CD1c-positive myeloid dendritic cell (primary cell): Measurements from ENCODE around the gene MEX3C.

ENCODE experiments used
- DNase-seq: peaks from one replicate; pipeline ENCODE4 v3.0.0-alpha.2; 2016; ENCODE audit errors: extremely low spot score

MEX3C gene

DNA sequence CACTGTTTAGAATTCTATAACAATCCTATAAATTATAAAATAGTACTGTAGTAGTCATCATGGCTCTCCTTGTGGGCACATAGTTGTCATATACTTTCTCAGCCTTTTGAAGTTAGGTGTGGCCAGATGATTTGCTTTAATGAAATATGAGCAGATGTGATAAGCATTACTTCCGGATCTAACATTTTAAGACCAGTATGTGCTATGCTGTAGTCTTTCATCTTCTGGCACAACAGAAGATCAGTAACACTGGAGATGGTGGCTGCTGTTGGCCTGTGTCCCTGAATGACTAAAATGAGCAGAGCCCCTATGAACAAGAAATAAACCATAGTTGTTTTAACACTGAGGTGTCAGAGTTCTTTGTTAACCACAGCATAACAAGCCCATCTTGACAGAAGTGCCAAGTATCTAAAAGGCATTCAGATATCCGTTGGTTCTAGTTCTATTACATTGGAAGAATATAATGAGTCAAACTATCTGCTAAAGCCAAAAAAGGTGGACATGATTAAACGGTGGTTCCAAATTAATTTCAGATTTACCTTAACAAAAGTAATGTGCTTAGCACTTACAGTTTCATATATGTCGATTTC, 6.3 kb downstream of the MEX3C start:
- no peak for DNase-seq

- no peak for DNase-seq
Observed at GRCh38 chr18:51190000-51190399, 7.5 kb downstream of the MEX3C start.

DNA sequence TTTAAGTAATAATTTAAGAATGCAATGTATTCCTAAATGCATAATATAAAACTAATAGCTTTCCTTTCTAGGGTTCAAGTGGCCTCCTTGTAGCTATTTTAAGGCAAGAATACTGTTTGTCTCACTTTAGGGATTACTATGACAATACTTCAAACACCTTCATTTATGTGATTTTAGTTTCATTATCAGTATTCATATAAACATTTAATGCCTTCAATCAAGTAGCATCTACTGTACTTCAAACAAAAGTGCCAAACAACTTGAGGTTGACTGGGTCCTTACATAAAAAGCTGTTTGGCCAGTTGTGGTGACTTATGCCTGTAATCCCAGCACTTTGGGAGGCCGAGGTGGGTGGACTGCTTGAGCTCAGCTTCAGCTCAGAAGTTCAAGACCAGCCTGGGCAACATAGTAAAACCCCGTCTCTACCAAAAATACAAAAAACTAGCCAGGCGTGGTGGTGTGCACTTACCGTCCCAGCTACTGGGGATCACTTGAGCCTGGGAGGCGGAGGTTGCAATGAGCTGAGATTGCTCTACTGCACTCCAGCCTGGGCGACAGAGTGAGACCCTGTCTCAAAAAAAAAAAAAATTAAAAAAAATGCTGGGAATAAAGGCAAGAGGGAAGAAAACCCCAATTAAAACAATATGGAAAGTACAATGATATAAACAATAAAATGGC, 9.3 kb downstream of the MEX3C start:
- DNase-seq, result no peak

GRCh38 chr18:51185075-51185474, 12.4 kb downstream of the MEX3C start:
- DNase-seq, result no peak

DNA sequence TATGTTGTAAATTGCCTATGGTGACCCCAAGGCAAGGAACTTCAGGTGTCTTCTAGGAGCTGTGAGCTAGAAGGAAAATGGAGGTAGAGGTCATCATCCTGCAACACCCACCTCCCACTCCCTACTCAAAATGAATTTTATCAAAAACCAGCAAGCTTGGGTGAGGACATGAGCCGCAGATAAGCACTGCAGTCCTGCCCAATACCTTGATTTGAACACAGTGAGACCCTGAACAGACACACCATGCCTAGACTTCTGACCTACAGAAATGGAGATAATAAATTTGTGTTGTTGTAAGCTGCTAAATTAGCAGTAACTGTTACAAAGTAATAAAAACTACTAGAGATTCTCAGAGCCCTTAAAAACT, 13.4 kb downstream of the MEX3C start:
- DNase-seq, result no peak

DNA sequence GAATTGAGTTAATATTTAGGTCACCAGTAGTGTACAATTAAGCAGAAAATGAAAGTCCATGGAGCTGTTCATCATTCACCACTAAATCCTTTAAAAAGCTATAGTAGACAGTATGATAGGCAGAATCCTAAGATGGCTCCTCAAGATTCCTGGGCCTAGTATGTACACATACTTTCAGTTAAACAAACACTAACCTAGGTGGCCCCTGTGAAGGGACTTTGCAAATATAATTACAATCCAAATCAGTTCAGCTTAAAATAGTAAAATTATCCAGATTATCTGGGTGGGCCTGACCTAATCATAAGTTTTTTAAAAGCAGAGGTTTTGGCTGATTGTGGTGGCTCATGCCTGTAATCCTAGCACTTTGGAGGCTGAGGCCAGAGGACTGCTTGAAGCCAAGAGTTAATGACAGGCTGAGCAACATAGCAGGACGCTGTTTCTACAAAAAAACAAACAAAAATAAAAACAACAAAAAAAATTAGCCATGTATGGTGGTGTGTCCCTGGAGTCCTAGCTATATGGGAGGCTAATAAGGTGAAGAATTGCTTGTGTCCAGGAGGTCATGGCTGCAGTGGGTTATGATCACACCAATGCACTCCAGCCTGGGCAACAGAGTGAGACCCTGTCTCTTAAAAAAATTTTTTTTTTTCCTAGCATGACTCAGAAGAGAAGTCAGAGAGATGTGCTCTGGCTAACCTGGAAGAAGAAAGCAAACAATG, 13.9 kb downstream of the MEX3C start:
- DNase-seq, result no peak

DNA sequence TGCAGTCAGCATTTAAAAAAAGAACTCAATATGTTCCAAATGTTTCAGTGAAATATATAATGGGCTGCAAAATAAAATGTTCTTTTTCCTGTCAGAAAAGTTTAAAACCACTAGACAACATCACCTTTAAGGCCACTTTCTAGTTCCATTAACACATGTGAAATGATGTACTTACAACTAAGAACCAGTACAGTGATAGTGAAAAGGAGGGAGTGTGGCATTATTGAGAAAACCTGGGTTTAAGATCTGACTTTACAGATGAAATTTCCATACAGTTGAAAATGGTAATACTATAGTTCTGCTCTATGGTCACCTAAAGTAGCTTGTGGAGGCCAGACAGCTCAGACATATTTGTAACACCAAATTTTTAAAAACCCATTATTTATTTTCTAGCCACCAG, 14.7 kb downstream of the MEX3C start:
- no peak for DNase-seq

DNA sequence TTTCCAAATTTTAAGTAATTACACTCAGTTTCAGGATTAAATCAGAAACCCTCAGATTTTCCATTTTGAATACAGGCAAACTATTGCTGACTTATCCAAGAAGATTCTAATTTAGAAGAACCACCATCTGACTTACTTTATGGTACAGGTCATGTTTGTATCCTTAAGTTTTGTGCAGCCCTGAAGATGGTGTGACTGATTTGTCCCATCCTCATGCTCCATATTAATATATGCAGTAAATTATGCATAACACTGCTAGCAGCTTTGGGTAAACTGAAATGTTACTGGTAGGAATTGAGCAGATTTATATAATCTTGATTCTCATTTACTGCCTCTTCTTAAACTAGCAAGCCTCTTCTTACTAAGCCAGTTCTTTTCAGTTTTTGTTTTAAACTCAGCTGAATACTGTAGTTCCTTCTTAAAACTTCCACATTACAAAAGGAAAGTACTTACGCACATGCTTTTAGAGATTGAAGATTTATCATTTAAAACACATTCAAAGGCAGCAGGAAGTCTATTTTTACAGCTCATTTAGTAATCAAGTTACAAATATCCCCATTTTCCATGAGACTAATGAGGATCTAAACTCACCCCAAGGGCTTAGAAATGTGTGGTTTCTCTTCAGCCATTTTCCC, 25.7 kb downstream of the MEX3C start:
- DNase-seq, result no peak

DNA sequence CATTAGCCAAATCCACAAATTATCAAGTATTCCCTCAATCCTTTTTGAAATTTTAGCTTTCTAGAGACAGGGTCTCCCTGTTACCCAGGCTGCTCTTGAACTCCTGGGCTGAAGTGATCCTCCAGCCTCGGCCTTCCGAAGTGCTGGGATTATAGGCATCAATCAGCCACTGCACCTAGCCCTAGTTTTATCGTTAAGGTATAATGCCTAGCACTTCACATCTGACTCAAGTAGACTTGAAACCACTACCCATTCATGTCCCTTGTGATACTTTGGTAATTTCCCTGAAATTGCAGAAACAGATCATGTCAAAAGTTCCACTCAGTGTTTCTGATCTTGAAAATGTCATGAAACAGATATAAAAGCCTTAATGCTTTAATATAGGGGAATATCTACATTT, 26.3 kb downstream of the MEX3C start:
- no peak for DNase-seq

- no peak for DNase-seq
Observed at GRCh38 chr18:51170664-51171063, 26.8 kb downstream of the MEX3C start.

DNA sequence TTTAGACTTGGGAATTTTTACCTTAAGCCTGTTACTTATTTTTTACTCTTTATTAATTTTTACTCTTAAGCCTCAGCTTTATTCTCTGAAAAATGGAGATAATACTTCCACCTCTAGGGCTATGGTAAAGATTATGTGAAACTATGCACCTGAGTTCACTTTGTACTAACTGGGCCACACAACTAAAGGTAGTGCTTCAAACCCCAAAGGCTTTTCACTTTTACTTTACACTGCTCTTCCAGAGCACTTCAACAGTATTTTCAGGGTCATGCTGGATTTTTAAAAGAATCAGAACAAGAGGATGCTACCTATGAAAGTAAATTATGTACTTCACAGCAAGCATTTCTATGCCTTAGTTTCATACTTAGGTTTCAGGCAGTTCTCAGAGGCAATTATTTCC, 27.8 kb downstream of the MEX3C start:
- no peak for DNase-seq

GRCh38 chr18:51168960-51169662, 28.4 kb downstream of the MEX3C start:
- DNase-seq, result no peak

- DNase-seq, result no peak
Observed at GRCh38 chr18:51168026-51168742, 29.3 kb downstream of the MEX3C start.

DNA sequence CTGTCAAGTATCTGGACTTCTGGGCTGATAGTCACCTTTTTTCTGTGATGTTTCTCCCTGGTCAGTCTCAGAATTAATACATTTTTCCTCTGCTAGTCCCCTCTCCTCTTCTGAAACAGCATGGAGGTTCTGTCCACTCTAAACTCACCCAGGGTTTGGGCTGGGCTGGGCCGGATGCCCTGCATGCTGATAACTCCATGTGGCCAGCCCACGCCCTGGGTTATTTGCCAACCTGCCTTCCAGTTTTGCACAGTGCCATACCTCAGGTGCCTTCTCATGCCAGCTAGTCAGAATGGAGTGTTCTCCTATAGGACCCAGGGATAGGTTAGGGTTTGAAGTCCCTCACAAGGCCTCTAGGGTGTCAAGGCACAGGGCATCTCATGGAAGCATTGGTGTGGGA, 32.2 kb downstream of the MEX3C start:
- DNase-seq, result no peak

GRCh38 chr18:51164761-51165281, 32.7 kb downstream of the MEX3C start:
- no peak for DNase-seq

- no peak for DNase-seq
Observed at GRCh38 chr18:51164342-51164741, 33.1 kb downstream of the MEX3C start.

DNA sequence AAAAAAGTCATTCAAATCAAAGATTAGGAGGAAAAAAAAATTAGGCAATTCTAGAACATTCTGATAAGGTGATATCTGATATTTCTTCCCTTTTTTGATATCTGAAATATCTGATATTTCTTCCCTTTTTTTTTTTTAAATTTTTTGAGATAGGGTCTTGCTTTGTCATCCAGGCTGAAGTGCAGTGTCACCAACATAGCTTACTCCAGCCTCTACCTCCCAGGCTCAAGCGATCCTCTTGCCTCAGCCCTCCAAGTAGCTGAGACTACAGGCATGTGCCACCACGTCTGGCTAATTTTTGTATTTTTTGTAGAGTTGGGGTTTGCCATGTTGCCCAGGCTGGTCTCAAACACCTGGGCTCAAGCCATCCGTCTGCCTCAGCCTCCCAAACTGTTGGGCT, 33.9 kb downstream of the MEX3C start:
- DNase-seq, result no peak

GRCh38 chr18:51162617-51163016, 34.9 kb downstream of the MEX3C start:
- DNase-seq, result no peak

DNA sequence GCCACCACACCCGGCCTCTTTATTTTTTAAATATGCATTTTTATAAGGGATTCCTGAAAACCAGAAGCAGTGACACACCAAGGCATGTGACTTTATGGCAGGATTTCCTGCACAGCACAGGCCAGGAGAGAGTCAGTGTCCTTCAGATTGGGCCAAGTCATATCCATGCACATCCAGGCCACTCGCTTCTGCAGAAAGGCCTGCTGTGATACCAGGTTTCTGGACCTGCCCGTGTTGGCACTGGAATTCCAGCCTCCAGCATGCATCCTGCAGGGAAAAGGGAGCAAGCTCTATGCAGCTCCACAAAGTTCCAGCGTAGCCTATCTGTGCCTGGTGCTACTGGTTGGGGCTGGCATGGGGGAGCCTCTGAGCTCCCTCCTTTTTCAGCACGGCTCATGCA, 36.8 kb downstream of the MEX3C start:
- DNase-seq, result no peak

DNA sequence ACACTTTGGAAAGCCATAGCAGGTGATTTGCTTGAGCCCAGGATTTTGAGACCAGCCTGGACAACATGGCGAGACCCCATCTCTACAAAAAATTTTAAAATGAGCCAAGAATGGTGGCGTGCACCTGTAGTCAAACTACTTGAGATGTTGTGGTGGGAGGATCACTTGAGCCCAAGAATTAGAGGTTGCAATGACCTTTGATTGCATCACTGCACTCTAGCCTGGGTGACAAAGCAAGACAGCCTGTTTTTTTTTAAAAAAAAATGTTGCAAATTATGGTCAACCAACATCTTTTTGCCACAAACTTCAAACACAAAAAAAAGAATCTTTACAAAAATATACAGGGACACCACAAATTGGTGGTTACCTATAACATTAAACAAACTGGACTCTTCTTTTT, 40.3 kb downstream of the MEX3C start:
- DNase-seq, result no peak

DNA sequence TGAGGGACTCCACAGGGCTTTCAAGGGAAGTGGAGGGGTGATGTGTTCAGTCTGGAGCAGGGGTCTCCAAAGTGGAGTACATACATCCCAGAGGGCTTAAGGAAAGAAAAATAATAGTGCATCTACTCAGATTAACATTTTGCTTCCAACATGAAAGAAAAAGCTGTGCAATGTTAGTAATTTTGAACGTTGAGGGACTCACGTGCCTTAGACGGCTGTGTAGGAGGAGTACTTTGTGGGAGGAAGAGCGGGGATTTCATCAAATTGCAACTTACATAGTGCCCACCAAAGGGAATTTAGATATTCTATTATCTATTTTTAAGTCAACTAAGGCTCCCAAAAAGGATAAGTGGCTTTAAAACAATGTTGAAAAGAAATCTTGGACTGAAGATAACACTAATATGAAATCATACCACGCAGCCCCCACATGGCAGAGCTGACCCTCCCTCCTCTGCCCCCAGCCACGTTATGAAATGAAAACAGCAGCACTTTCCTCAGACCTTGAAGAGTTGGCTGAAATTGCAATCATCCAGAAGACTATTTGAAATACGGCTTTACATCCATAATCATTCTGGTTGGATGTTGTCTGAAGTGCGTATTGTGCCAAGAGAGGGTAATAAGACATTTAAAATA, 42.9 kb downstream of the MEX3C start:
- DNase-seq, result no peak
